NCI-H460 (cell line): ENCODE measurements around the gene FAM124A. TPM values are rescaled to one million over a fixed set of nuclear protein-coding genes. Genes with fewer than 3 reads are reported as not detected.

Source experiments
- DNase-seq: peaks from one replicate; pipeline ENCODE4 v3.0.0-alpha.2; 2016; ENCODE audit warnings: low read depth; ENCODE audit errors: extremely low read depth
- polyA plus RNA-seq: library from polyadenylated mRNA; depleted of rRNA; stranded (reverse); fragments of >200 nt; gene quantifications from 2 replicates; pipeline ENCODE4 v1.2.3, GENCODE V29; 2014; cell fraction: nucleus; rRNA removed
- total RNA-seq: library from RNA; depleted of rRNA; stranded (reverse); fragments of >200 nt; shearing (Covaris generic); gene quantifications from 2 replicates; pipeline ENCODE4 v1.2.3, GENCODE V29; 2014; rRNA removed

Gene FAM124A
- total RNA-seq = 1.7 and 2.9 TPM in 2 replicates
- polyA plus RNA-seq = 0.48 and 0.58 TPM in 2 replicates

GRCh38 chr13:51222037-51222685, at the start of gene FAM124A:
TSS of gene FAM124A (plus strand) at chr13:51222398. CDS start at chr13:51222502, 104 bp downstream.
- DNase-seq = peak; percentile 23

DNA sequence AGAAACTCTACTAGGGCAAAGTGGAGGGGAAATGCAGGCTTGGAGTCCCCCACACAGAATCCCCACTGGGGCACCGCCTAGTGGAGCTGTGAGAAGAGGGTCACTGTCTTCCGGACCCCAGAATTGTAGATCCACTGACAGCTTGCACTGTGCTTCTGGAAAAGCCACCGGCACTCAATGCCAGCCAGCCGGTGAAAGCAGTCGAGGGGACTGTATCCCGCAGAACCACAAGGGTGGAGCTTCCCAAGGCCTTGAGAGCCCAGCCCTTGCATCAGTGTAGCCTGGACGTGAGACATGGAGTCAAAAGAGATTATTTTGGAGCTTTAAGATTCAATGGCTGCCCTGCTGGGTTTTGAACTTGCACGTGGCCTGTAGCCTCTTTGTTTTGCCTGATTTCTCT, 47.2 kb upstream of the FAM124A start:
- DNase-seq = no peak

- DNase-seq = no peak
Measured at GRCh38 chr13:51175639-51176038, 46.6 kb upstream of the FAM124A start.

DNA sequence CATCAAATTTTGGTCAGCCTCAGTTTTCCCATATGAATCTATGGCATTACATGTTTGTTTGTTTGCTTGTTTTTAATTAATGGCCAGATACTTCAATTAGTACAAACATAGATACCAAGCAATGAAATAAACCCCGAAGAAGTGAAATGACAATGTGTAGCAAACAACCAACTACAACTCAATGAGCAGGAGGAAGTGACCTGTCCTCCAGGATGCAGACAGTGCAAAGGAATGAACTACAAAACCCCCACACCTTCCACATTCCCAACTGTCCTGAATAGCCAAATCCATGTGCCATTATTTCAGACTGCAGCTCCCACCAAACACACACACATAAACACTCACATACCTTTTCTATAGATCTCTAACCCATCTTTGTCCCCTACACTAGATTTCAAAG, 45.0 kb upstream of the FAM124A start:
- DNase-seq = no peak

DNA sequence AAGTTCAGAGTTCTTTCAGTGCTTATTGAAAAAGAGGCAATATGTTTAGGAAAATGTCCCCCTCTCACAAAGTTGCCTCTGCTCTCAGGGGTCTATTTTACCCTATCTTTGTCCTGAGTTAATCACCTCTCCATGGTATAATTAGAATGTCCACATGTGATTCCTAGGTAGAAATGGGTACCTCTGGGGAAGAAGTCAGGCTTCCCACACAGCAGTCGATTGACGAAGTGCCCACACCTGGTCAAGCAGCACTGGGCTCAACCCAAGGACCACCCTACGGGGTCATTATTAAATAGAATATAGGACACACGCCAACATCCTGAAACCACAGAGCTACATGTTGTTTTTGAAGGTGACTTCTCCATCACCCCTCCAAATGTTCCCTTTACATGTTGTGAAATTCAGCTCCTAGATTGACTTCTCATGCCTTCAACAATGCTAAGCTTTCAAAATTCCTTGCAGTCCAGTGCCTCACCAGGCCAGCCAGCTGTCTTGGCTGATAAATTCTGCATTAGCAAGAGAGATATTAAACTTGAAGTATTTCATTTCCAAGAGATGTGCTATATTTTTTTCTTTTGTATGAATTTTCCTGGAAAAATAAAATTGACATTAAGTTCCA, 43.6 kb upstream of the FAM124A start:
- DNase-seq = no peak

DNA sequence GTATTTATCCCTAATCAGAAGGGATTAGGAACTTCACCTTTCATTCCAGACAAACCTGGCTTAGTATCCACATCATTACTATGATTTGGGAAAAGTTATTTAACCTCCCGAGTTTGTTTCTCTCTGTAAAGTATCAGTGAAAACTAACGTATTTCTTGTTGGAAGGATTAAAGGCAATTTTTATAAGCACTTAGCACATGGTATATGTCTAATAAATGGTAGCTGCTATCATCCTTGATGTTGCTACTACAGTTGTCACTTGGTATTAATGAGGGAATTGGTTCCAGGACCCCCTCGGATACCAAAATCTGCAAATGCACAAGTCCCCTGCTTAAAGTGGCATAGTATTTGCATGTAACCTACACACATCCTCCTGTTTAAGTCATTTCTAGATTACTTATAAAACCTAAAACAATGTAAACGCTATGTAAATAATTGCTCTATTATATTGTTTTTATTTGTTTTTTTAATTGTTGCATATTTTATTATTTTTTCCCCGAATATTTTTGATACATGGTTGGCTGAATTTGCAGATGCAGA, 42.7 kb upstream of the FAM124A start:
- no peak for DNase-seq

DNA sequence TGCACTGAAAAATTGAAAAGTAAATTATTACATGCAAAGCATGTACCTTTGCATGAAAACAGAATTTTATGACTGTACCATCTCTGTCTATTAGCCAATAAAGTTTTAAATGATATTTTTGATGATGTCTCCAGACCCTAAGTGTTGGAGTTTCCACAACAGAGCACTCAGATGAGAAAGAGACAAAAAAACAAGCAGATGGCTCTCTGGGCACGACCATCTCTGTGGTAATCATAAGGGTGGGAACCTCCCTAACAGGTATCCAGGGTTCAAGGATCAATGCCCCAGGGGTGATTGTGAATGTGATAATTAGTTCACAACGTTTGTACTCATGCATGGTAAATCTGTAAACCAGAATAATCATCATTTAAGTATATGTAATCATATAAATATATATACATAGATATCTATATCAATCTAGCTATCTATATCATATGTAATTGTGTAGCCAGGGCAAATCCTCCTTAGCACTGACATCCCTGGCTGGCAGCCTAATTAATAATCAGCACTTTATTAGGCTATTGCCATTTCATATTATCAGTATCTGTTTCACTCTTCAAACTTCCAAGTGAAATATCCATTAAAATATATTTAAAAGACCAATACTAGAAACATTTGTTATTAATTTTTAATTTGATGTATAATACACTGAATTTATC, 41.2 kb upstream of the FAM124A start:
- no peak for DNase-seq

GRCh38 chr13:51181786-51182383, 40.3 kb upstream of the FAM124A start:
- no peak for DNase-seq

DNA sequence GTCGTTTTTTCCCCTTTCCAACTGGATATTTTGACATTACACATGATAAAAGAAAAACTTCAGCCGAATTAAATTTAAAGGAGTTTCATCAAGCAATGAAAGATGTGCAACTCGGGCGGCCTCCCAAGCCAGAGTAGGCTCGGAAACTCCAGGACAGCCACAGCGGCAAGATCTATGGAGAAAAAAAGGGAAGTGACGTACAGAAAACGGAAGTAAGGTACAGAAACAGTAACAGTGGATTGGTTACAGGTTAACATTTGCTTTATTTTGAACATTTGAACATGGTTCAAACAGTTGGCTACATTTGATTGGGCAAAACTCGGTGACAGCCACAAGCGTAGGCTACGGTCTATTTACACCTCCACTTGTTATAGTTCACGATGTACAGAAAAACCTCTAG, 30.5 kb upstream of the FAM124A start:
- DNase-seq = no peak

GRCh38 chr13:51192348-51192747, 29.9 kb upstream of the FAM124A start:
- no peak for DNase-seq

DNA sequence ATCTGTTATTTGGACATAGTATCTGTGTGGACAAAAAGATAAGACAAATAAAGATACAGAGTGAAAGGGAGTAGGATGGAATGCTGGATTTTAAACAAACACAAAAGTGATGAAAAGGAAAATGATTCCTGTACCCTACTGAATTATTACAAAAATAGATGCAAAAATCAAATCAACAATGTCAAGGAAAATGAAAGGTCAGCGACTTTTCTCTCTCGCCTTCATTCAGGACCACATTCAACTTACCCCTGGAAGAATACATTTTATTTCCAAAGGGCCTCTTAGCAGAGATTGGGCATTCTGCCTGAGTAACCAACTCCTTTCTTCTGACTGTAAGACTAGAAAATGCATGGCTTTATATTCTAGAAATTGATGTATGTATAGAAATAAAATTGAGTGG, 28.8 kb upstream of the FAM124A start:
- no peak for DNase-seq

DNA sequence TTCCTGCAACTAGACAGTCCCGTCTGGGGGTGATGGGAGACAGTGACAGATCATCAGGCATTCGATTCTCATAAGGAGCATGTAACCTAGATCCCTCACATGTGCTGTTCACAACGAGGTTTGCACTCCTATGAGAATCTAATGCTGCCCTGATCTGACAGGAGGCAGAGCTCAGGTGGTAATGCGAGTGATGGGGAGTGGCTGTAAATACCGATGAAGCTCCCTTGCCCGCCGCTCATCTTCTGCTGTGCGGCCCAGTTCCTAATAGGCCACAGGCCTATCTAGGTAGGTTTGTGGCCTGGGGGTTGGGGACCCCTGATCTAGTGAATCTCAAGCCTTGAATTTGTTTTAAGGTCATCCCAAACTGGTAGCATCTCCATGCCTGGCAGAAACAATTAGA, 27.3 kb upstream of the FAM124A start:
- no peak for DNase-seq

DNA sequence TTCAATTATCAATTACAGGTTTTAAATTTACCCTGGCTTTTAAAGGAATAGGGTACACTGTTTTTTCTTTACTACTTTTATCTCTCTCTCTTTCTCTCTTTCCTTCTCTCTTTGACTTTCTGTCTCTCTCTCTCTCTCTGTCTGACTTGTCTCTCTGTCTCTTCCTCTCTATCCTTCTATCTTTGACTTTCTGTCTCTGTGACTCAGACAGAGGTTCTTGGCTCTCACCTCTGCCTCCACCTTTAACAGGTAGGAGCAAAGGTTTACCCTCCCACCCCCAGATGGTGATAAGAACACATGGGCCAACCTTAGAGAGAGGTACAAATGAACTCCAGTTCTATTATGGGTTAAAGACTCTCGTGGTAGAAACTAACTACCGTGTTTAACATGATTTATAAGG, 20.3 kb upstream of the FAM124A start:
- no peak for DNase-seq

DNA sequence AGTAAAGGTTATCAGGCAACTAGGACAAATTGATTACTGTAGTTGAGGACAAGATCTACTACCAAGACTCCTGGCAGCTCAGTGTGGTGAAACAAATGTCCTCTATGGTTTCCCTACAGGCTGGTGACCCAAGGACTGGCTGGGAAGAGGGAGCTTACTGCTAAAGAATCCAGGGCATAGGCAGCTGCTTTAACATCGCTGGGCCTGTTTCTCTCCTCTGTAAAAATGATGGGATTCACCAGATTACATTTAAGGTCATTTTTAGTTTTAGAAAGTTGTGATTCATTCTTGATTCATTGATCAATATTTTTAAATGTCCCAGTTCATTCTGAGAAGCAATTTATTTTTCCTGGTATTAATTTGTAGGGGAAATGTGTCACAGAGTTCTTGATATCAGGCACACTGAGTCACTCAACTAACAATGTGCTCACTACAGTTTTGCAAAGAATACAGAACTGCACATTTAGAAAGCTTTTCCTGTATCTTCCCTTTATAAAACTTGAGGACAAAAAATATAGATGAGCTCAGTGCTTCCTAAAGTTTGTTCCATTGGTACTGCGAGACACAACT, 19.6 kb upstream of the FAM124A start:
- no peak for DNase-seq

DNA sequence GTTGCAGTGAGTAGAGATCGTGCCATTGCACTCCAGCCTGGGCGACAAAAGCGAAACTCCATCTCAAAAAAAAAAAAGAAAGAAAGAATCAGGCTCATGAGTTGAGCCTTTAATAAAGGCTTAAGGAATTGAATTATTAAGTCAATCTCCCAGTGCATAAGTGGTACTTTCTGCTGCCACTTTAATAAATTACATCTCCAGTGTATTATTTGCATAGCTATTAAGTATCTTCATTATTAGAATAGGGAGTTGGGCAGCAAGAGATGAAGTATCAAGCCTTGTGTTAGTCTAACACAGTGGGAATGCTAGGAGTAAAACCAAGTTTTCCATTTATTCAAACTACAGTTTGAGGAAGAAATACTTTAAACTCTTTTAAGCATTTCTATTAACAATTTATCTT, 15.6 kb upstream of the FAM124A start:
- DNase-seq = no peak

DNA sequence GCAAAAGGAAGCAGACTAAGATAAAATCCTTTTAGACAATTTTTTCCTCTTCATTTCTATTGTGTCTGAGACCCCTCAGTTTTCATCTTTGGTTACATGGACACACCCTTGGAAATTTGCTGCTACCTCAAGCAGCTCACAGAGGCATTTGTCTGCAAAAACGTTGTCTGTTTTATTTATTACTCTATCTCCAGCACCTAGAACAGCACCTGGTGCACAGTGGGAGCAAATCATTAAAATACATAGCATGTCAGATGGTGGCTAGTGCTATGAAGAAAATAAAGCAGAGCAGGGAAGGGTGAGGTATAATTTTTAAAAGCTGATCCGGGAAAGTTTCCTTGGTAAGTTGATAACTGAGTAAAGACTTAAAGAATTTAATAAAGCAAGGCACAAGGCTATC, 14.3 kb upstream of the FAM124A start:
- no peak for DNase-seq

GRCh38 chr13:51208716-51209115, 13.5 kb upstream of the FAM124A start:
- no peak for DNase-seq

DNA sequence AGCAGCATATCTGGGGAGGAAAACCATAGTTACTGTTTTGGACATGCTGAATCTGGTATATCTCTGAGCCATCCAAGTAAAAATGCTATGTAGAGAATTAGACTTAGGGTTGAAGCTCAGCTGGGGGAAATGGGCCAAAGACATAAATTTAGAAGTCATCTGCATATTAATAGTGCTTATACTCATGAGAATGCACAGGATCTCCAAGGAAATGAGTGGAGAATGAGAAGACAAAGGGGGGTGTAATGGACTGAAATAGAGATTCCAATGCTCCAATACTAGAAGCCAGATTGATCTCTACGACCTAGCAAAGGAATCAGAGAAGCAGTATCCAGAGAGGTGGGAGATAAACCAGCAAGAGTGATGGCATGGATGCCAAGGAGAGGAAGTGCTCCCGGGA, 10.3 kb upstream of the FAM124A start:
- no peak for DNase-seq

DNA sequence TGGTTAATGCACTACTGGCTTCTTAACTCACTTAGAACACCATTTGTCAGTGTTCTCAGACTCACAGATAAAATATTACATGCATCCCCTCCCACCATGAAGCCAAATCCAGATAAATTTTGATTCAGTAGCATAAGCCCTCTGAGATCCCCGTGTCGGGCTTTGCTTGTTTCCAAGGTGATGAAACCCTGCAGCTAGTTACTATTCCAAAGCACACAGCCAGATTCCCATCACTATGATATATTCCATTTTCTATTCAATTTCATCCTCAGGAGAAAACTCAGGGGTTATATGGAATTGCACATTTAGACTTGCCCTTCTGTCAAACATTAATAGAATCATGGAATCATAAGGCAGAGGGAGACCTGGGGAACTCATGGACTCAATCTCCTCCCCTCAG, 9.4 kb upstream of the FAM124A start:
- no peak for DNase-seq

- DNase-seq = no peak
Measured at GRCh38 chr13:51213173-51213728, 8.9 kb upstream of the FAM124A start.

DNA sequence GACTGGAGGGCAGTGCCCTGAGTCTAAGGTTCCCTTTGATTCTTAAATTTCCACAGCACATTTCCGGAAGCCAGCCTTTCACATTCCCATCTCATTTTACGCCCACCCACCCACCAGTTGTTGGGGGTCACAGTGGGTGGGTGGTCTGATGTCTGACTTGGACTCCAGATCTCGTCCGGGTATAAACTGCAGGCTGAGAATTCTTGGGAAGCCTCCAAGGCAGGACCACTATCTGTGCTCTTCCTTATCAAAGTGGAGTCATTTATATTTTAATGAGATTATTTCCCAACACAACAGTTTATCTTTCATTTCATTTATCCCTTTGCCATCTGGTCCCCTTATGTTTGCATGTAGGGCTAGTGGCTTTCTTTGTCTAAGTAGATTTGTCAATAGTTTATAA, 3.6 kb upstream of the FAM124A start:
- DNase-seq = no peak
